Activated CD4-positive, alpha-beta T cell treated with anti-CD3 and anti-CD28 coated beads for 48 hours (primary cell): ENCODE data around the gene DDN.

ENCODE experiments used
- DNase-seq: peaks from one replicate; pipeline ENCODE4 v3.0.0-alpha.2; 2020

Gene DDN

DNA sequence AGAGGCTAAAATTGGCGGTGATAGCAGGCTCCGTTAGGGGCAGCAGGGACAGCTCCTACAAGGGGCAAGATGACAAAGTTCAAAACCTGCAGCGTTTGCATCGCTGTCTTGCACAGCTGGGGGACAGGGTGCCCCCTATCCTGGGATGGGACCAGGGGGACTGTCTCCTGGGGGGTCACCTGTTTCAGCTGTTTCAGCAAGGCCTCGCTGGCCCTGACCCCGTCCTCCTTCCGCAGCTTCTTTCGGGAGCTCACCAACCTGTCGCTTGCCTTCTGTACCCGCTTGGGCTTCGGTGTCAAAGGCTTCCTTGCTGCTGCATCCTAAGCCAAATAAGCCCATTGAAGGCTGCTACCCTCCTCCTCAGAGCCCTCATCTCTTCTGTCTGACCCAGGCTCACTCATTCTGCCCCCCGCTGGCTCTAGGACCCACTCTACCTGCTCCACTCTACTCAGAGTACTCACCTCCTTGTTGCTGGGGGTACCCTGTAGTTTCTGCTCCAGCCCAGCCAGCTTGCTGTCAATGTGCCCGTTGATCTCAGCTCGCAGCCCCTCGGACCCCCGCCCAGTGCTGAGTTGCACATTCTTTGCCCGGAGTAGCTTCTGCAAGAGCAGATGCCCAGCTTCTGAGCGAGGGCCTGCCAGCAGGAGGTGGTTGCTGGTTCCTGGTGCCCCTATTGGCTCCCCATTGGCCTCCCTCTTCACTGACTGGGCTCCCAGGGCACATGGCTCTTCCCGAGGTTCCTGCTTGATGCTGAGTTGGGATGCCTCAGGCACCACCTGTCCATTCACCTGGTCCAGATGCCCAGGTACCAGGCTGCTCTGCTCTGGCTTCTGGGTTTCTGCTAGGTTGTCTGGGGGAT is 31.8 kb upstream of the DDN start:
- DNase-seq = no peak

- no peak for DNase-seq
Observed at GRCh38 chr12:49030119-49030518, 30.9 kb upstream of the DDN start.

DNA sequence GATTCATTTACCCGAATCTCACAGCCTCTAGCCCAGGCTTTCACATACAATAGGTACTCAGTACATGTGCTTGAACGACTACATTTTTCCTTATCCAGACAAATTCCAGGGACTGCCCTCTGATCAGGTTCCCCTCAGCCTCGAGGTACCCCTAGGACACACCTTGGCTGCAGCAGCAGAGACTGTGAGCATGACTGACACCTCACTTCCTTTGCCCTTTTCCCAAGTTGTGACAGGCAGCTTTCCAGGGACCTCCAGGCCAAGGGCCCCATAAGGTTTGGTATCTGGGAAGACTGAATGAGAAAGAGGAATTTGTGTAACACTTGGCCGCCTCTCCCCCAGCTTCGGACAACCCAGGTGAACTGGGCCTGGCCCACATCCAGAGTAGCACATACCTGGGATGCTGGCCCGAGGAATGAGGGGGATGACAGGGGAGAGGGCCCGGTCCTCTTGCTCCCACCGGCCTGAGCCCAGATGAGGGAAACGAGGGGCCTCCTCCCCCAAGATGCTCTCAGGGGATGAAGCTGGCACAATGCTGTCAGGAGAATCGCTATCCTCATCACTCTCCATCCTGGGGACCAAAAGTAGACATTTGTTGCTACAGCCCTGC is 29.6 kb upstream of the DDN start:
- no peak for DNase-seq

DNA sequence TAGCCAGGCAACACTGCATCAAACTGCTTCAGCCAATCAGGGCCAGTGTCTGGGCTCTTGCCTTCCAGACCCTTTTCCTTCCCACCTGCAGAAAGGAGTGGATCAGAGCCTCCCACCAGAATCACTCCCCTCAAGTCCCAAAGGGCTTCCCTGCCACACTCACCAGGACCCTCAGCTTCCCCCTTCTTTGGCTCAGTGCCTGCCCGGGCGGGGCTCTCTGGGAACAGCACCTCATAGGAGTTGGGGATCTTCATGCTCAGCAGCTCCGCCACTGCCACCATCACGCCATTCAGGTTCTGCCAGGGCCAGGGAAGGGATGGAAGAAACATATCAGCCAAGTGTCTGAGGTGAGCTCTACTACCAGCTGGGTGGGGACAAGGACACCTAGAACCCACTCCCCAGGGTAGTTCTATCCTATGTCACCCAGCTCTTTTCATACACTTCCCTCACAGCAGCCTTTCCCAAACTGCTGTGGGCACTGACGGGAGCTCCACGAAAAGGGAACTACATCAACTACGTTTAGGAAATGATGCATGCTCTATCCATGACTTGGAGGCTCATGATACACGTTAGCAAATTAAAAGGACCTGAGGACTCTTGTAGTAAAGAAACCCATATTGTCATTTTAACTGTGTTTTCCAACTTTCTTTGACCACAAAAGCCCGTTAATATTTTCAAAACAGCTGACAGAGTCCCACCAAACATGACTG is 28.8 kb upstream of the DDN start:
- DNase-seq = no peak

DNA sequence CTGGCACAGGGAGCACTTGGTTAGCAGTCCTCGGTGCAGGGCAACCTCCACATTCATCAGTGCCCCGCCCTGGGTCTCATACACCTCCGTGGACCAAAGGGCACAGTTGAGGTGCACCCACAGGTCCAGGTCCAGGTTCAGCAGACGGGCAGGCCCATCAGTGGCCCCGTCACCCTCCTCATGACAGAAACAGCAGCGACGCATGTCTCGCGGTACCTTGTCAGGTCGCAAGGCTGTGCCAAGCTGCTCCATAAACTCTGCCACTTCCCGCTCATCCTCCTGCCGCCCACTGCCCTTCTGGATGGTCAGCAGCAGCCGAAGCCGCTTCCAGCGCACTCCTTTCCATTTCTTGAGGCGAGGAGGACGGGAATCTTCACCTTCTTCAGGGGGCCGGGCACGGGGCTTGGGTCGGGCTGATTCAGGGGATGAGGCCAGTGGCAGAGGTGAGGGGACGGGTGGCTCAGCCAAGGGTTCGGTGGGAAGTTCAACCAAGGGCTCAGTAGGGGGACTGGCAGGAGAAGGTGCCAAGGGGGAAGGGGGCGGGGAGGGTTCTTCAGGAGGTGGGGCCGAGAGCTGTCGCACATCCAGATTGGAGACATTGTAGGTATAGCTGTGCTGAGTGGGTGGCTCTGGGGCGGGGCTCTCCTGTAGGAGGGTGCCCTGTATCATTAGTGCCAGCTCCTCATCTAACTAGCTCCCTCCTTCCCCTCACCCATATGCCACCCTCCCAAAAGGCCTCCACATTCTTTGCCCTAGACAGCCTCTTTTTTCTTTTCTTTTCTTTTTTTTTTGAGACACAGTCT is 27.7 kb upstream of the DDN start:
- DNase-seq = no peak

- DNase-seq = no peak
Observed at GRCh38 chr12:49026101-49026500, 26.9 kb upstream of the DDN start.

GRCh38 chr12:49025463-49025862 is 26.3 kb upstream of the DDN start:
- no peak for DNase-seq

GRCh38 chr12:49024543-49024942 is 25.4 kb upstream of the DDN start:
- DNase-seq = no peak

GRCh38 chr12:49023812-49024211 is 24.6 kb upstream of the DDN start:
- DNase-seq = no peak

DNA sequence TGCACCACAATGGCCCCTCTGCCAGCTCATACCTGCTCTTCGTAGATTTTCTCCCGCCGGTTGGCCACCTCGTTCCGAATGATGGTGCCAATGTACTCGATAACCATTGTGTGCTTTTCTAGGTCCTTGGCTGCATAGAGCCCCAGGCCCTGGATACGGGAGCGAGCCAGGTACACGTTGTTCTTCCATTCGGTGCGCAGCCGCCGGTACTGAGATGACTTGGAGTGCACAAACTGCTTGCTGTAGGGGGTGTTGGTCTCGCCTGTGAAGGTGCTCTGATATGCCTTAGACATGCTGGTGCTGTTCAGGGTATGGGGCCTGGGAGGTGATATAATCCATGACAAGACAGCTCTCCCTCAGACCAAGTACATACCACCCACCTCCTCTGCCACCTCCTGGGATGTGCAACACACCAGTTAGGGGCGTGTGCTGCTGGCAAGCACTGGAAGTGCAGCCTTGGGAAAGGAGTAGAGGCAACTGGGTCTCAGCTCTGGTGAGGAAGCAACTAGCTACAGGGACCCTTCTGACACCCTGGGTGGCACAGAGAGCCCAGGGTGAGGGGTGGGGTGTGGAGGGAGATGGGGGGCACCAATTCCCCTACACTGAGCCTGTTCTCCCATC is 23.5 kb upstream of the DDN start:
- no peak for DNase-seq

DNA sequence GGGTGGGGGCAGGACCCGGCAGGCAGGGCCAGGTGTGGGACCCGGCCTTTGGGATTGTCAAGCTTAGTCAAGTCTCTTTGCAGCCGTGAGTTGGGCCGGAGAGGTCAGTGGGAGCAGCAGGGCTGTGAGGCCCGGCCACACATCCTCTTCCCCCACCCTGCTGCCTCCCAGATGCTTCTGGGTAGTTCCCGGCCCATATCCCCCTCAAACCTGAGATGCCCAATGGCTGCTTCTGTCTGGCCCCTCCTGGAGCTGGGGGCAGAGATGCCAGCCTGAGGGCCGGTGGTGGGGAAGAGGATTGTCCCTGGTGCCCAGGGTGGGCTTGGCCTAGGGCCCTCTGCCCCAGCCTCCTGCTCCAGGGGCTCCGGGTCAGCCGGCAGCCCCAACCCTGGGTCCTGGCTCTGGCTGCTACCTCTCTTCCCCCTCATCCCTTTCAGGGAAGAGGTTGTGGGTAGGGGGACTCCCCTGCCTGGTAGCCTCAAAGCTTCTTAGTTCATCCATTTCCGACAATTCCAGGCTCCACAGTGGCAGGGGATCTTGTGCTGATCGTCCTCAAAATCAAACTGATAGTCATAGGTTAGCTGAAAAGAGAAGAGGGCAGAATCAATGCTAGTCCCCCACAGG is 22.2 kb upstream of the DDN start:
- DNase-seq = no peak

GRCh38 chr12:49020441-49020840 is 21.3 kb upstream of the DDN start:
- DNase-seq = no peak

DNA sequence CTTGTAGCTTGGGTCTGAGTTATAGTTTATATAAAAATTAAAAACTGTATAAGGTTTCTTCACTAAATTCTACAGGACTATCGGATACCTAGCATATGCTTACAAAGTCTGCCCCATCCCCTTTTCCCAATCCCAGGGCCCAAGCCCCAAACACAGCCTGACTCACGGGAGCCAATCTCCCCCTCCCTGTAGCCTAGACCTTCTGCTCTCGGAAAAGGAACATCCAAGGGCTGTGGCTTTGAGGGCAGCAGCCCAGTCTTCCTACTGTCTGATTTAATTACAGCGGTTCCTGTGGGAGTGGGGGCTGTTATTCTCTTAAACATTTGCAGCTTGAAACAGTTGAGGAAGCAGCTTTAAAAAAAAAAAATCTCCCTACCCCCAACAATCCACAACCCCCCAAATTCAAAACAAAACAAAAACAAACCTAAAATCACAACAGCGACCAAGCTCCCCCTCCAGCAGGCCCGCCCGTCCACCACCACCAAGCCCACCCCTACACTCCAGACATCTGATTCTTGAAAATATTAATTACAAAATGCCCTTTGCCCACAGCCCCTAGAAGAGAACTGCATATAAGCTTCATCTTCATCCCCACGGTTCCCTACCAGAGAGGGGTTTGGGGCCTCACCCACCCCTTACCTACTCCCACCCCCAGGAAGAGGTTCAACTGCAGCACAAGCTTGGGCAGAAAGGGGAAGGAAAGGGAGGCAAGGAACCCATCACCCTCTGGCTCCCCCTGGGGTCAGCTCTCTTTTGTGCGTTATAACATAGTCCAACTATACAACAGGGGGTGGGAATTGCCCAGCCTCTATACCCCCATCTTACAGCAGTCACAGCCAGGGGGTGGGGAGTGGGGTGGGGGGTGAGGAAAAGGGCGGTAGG is 20.5 kb upstream of the DDN start:
- DNase-seq = peak; percentile 63

- no peak for DNase-seq
Observed at GRCh38 chr12:49019120-49019430, 19.9 kb upstream of the DDN start.

DNA sequence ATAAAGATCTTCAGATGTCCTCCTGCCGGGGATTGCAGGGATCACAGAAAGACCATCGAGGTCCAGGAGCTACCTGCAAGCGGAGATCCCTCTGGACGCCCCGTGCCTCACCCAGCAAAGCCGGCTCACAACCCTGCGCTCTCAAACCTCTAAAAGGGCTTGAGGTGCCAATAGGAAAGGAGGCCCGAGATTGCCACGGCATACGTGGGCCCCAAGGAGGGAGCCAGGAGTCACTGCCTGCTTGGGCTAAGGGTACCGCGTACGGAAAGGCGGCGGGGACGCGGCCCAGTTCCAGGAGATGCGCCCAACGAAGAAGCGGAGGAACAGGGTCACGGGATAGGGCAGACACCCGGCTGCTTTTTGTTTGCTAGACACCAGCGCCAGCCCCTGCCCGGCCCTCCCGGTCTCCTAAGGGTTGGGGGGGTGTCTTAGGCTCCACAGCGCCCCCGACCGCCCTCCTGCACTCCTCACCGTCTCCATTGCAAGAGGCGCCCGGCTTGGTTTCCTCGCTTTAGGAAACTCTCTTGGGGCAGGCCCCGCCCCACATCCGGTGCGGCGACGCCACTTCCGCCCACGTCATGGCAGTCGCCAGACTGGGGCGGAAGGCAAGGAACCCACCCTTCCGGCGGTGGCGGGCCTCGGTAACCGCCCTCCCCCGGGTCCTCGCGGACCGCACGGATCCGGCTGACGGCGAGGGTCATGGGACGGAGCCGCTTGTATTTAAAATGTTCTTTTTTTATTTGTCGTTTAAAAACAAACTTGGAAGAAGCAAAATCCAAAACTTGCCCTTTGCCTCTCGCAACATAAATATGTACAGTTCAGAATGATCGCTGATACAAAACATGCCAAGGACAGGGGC is 19.3 kb upstream of the DDN start, which contains the start of gene PRKAG1:
Gene PRKAG1, minus strand, starts transcription at position 516 of the 859 bp plus-strand sequence. Its CDS starts 36 bp downstream, at position 480.
- peak; percentile 96 for DNase-seq

GRCh38 chr12:49017891-49018260 is 18.7 kb upstream of the DDN start:
- DNase-seq = peak; percentile 73

- no peak for DNase-seq
Observed at GRCh38 chr12:49015196-49015595, 16.0 kb upstream of the DDN start.

DNA sequence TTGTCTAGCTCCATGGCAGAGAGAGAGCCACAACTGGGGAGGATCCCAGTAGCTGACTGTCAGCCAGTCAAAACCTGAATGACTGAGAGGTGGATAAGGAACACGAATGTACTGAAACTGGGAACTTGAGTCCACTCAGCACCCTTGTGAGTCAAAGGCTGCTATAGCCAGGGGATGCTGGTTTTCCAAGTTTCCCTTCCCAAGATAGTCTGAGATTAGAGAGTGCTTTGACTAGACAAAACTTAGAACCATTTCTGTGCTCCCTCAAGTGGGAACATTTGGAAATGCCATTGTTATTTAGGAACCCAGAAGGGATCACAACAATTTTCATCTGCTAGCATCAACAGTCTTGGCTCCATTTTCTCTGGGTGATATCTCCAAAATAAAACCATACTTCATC is 15.4 kb upstream of the DDN start:
- no peak for DNase-seq

- DNase-seq = no peak
Observed at GRCh38 chr12:49013428-49013827, 14.3 kb upstream of the DDN start.

DNA sequence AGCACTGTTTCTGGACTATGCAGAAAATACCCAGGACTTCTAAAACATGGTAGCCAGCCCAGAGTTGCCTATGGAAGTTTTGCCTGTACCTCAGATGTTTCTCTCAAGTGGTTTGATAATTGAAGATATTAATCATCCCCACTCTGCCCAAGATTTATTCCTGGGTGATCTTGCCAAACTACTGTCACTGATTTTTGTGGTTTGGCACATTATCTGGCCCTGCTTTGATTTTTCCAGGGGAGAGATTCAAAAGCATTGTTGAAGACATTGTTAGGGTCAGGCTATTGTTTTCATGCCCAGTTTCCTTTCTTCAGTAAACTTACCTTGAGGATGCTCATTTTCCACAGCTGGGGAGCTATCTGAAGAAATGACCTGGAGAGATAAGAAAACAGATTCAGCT is 13.6 kb upstream of the DDN start:
- no peak for DNase-seq
